NB4 (cell line): ENCODE measurements around the gene IKBKE.

Experiments used
- DNase-seq: peaks from one replicate; pipeline ENCODE4 v3.0.0; 2010; ENCODE audit warnings: low read depth
- H3K4me3 ChIP-seq: one replicate; pipeline ENCODE4 v1.5.1; 2011; ENCODE audit warnings: mild to moderate bottlenecking, low read depth, low read length, moderate library complexity
- CTCF ChIP-seq: IDR thresholded peaks from one replicate; pipeline ENCODE4 v1.5.1; 2012; ENCODE audit warnings: low read depth, low read length
- MAX ChIP-seq: IDR thresholded peaks from 2 replicates; pipeline ENCODE4 v1.6.1; 2011; ENCODE audit warnings: low read depth, low read length
- MYC ChIP-seq: IDR thresholded peaks from 2 replicates; pipeline ENCODE4 v1.6.1; 2011; ENCODE audit warnings: low read depth, low read length
- POLR2A ChIP-seq: IDR thresholded peaks from 2 replicates; pipeline ENCODE4 v1.6.1; 2011; ENCODE audit warnings: mild to moderate bottlenecking; ENCODE audit not compliant: insufficient read length; ENCODE audit errors: extremely low read depth

IKBKE gene

GRCh38 chr1:206463137-206463536, 7.1 kb upstream of the IKBKE start:
- DNase-seq = no peak
- H3K4me3 ChIP-seq = no peak overlapping the region
- TF ChIP-seq CTCF (no peak), POLR2A (no peak), MYC (no peak), MAX (no peak)

- no peak for DNase-seq
- TF ChIP-seq POLR2A = no peak
- TF ChIP-seq MAX = no peak
- TF ChIP-seq CTCF = no peak
- no peak for TF ChIP-seq MYC
- no peak overlapping the region for H3K4me3 ChIP-seq
These were observed 6.4 kb upstream of the IKBKE start for GRCh38 chr1:206463911-206464310.

GRCh38 chr1:206464456-206464964, 5.8 kb upstream of the IKBKE start:
- no peak for TF ChIP-seq CTCF
- H3K4me3 ChIP-seq = no peak overlapping the region
- no peak for DNase-seq

GRCh38 chr1:206465951-206466350, 4.3 kb upstream of the IKBKE start:
- no peak overlapping the region for H3K4me3 ChIP-seq
- no peak for DNase-seq
- TF ChIP-seq POLR2A = no peak
- TF ChIP-seq MYC = no peak
- TF ChIP-seq MAX = no peak
- no peak for TF ChIP-seq CTCF

- DNase-seq = peak; percentile 65
- TF ChIP-seq MAX (no peak), MYC (no peak), CTCF (no peak), POLR2A (no peak)
- no peak overlapping the region for H3K4me3 ChIP-seq
These were observed 3.2 kb upstream of the IKBKE start for GRCh38 chr1:206466840-206467649.

GRCh38 chr1:206467915-206468314, 2.4 kb upstream of the IKBKE start:
- no peak for TF ChIP-seq CTCF
- peak; percentile 99 for TF ChIP-seq MAX
- peak; percentile 50 for TF ChIP-seq POLR2A
- TF ChIP-seq MYC = peak; percentile 96
- peak; percentile 98 for DNase-seq
- H3K4me3 ChIP-seq = no peak overlapping the region
